HG03159 (cell line): ENCODE measurements around the gene CLDN8.

Experiments
- ATAC-seq: cut with Tn5 transposase; IDR thresholded peaks from one replicate; pipeline ENCODE4 v1.9.1; 2021; ENCODE audit warnings: mild to moderate bottlenecking, moderate library complexity; ENCODE audit not compliant: unreplicated experiment

The CLDN8 gene

GRCh38 chr21:30216041-30216723, at the start of gene CLDN8:
TSS of gene CLDN8 (minus strand) at chr21:30216097. CDS start at chr21:30215925, 172 bp downstream.
- no peak for ATAC-seq

- no peak for ATAC-seq
Measured at GRCh38 chr21:30257773-30258172, 41.9 kb upstream of the CLDN8 start.

- ATAC-seq, result no peak
Measured at GRCh38 chr21:30256100-30256499, 40.2 kb upstream of the CLDN8 start.

GRCh38 chr21:30255679-30256078, 39.8 kb upstream of the CLDN8 start:
- no peak for ATAC-seq

- no peak for ATAC-seq
Measured at GRCh38 chr21:30251781-30252180, 35.9 kb upstream of the CLDN8 start.

GRCh38 chr21:30249936-30250335, 34.0 kb upstream of the CLDN8 start:
- ATAC-seq, result no peak

GRCh38 chr21:30248844-30249243, 32.9 kb upstream of the CLDN8 start:
- no peak for ATAC-seq

GRCh38 chr21:30245061-30245460, 29.2 kb upstream of the CLDN8 start:
- ATAC-seq, result no peak

GRCh38 chr21:30243691-30244090, 27.8 kb upstream of the CLDN8 start:
- ATAC-seq, result no peak

- no peak for ATAC-seq
Measured at GRCh38 chr21:30240661-30241060, 24.8 kb upstream of the CLDN8 start.

- ATAC-seq, result no peak
Measured at GRCh38 chr21:30238168-30238567, 22.3 kb upstream of the CLDN8 start.

- no peak for ATAC-seq
Measured at GRCh38 chr21:30234643-30235042, 18.7 kb upstream of the CLDN8 start.

GRCh38 chr21:30234050-30234449, 18.2 kb upstream of the CLDN8 start:
- ATAC-seq, result no peak

GRCh38 chr21:30233228-30234020, 17.5 kb upstream of the CLDN8 start:
- ATAC-seq, result no peak

- no peak for ATAC-seq
Measured at GRCh38 chr21:30232011-30232410, 16.1 kb upstream of the CLDN8 start.

GRCh38 chr21:30227633-30228404, 11.9 kb upstream of the CLDN8 start:
- ATAC-seq, result no peak

- no peak for ATAC-seq
Measured at GRCh38 chr21:30227128-30227527, 11.2 kb upstream of the CLDN8 start.

- ATAC-seq, result no peak
Measured at GRCh38 chr21:30223596-30223995, 7.7 kb upstream of the CLDN8 start.

- ATAC-seq, result no peak
Measured at GRCh38 chr21:30222724-30223123, 6.8 kb upstream of the CLDN8 start.

GRCh38 chr21:30211071-30211470, 4.8 kb downstream of the CLDN8 start:
- no peak for ATAC-seq

GRCh38 chr21:30209601-30210000, 6.3 kb downstream of the CLDN8 start:
- no peak for ATAC-seq

- no peak for ATAC-seq
Measured at GRCh38 chr21:30207252-30207579, 8.7 kb downstream of the CLDN8 start.
